Coronary artery (tissue), 2 donors: ENCODE results near the gene RASAL3.
"Not testable (repeated sequence)": the region's sequence is repeated elsewhere in the genome, so short reads cannot be mapped to it uniquely, and the experiment has no call there.

Source experiments
- DNase-seq: peaks from one replicate; pipeline ENCODE4 v3.0.0-alpha.2; 2017; ENCODE audit warnings: low spot score
- H3K27ac ChIP-seq, 2 donors: fragments of 200-600 bp; sonication (generic); one replicate each; pipeline ENCODE4 v1.5.1; 2016 to 2019
- H3K4me3 ChIP-seq: fragments of 200-600 bp; sonication (generic); 2 replicates; pipeline ENCODE4 v1.5.1; 2016; ENCODE audit warnings: mild to moderate bottlenecking, moderate library complexity
- TF ChIP-seq, protein P1 (sequence below): fragments of 200-600 bp; sonication (generic); IDR thresholded peaks from one replicate; pipeline ENCODE4 v1.5.1; 2019; ENCODE audit warnings: antibody characterized with exemption

Gene RASAL3

DNA sequence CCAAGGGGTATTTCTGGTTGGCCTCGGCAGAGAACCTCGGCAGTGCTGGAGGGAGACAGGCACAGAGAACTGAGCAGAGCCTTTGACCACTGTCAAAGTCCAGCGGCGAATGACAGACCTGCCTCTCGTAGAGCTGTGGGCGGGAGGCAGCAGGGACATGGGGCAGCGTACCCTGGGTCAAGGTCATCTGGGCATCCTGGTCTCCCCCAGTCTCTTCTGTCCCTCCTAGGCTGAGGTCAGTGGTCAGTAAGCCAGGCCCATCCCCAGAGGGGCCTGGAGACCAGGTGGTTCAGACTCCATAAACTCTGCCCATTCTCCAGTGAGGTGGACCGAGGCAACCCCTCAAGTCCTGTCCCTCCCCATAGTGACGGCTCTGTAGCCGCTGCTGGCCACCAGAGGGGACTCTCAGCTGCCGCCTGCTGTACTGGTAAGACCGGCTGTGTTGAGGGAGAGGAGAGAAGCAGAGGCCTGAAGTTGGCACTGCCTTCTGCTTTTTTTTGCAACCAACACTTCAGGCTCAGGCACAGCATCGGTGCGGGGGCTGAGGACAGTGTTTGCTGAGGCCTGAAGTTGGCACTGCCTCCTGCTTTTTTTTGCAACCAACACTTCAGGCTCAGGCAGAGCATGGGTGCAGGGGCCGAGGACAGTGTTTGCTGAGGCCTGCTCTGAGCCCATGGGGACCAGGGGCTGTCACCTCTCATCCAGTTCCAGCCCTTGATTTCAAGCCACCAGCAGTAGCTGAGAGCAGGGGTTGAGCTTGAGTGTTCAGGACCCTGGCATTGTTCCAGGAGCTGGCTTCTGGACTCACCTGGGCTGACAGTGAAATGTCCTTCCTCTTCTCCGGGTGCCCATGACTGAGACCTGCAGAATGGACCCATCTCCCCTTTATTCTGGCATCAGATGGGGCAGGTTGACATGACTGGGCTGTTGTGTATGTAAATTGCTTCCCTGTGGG, 15.3 kb upstream of the RASAL3 start, which contains the start of gene PGLYRP2:
Gene PGLYRP2 (minus strand): TSS at position 111 of the 955 bp plus-strand sequence. CDS start 130 bp downstream, outside the sequence.
- H3K4me3 ChIP-seq = no peak within 1 kb of the TSS
- DNase-seq = no peak
- no peak within 1 kb of the TSS for H3K27ac ChIP-seq
- TF ChIP-seq, protein P1, sequence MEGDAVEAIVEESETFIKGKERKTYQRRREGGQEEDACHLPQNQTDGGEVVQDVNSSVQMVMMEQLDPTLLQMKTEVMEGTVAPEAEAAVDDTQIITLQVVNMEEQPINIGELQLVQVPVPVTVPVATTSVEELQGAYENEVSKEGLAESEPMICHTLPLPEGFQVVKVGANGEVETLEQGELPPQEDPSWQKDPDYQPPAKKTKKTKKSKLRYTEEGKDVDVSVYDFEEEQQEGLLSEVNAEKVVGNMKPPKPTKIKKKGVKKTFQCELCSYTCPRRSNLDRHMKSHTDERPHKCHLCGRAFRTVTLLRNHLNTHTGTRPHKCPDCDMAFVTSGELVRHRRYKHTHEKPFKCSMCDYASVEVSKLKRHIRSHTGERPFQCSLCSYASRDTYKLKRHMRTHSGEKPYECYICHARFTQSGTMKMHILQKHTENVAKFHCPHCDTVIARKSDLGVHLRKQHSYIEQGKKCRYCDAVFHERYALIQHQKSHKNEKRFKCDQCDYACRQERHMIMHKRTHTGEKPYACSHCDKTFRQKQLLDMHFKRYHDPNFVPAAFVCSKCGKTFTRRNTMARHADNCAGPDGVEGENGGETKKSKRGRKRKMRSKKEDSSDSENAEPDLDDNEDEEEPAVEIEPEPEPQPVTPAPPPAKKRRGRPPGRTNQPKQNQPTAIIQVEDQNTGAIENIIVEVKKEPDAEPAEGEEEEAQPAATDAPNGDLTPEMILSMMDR = no peak

DNA sequence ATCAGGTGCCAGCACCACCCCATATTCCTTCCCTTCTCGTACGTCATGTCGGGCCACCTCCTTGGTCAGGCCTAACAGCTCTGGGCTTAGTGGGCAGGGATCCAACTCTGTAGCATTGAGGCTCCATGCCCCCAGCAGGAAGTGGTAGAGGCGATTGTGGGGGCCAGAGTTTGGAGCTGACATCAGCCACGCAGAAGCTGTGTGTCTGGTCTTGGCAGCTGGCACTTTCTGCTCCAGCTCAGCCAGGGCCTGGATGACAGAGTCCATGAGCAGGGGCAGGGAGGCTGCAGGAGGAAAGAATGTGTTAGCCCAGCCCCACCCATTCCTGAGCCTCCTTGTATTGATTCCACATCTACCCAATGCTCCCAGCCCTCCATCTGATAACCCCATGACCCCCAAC, 12.0 kb upstream of the RASAL3 start:
- Histone ChIP-seq H3K27ac (no peak overlapping the region), H3K4me3 (no peak overlapping the region)
- DNase-seq = no peak
- TF ChIP-seq, protein P1 = no peak

DNA sequence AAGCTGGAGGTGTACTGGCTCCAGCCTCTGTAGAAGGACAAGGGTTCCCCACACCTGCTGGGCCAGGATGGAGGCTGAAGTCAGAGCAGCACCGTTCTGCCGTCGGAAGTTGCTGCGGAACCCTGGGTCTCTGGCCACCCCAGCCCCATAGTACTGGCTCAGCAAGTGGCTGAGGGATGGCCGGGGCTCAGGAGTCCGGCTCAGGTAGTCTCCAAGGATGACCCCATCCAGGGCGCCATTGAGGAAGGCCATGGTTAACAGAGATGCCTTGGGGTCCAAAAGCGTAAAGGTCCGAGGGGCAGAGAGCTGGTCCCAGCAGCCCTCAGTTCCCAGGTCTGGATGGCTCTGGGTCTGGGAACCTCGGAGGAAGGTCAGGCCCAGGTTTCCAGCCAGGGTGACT, 11.3 kb upstream of the RASAL3 start:
- TF ChIP-seq, protein P1 = no peak
- no peak for DNase-seq
- Histone ChIP-seq H3K27ac (no peak overlapping the region), H3K4me3 (no peak overlapping the region)

DNA sequence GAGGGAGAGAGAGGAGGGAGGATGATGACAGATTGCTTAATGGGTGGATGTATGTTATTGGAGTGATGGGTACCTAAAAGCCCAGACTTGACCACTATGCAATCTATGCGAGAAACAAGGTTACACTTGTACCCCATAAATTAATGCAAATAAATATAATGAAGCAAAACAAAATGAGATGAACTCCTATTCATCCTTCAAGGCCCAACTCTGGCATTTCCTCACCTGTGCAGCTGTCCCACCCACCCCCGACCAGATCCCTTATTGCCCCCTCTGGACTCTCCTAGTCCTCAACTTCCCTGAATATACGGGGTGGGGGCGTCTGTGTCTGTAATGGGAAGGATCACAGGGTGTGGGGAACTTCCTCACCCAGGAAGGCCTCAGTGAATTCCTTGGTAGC, 10.8 kb upstream of the RASAL3 start:
- no peak for DNase-seq
- Histone ChIP-seq H3K27ac (no peak overlapping the region), H3K4me3 (no peak overlapping the region)
- TF ChIP-seq, protein P1 = no peak

DNA sequence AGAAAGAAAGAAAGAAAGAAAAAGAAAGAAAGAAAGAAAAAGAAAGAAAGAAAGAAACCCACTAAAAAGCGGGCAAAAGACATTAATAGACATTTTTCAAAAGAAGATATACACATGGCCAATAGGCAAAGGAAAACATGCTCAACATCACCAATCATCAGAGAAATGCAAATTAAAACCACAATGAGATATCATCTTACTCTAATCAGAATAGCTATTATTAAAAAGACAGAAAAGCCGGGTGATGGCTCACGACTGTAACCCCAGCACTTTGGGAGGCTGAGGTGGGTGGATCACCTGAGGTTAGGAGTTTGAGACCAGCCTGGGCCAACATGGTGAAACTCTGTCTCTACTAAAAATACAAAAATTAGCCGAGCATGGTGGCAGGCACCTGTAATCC, 9.5 kb upstream of the RASAL3 start:
- DNase-seq, H3K4me3 ChIP-seq, H3K27ac ChIP-seq: not testable (repeated sequence)

DNA sequence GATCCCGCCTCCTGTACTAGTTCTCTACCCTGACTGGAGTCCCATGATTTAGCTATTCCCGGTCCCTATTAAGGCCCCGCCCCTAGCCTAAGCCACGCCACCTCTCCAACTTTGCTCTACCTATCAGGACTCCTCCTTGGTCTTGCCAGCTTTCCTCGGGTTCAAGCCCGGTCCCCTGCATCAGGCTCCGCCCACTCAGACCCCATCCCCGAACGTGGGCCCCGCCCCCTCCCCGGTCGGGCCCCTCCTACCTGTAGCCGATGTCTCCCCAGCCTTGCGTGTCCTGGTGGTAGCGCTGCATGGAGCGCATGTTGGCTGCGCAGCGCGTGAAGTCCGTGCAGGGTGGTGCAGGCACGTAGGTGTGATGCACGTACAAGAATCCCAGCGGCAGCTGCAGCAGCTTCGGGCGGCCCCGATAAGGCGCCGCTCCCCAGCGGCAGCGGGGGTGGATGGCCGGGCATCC, 7.3 kb upstream of the RASAL3 start:
- no peak for DNase-seq
- TF ChIP-seq, protein P1 = no peak
- Histone ChIP-seq H3K27ac (no peak overlapping the region), H3K4me3 (no peak overlapping the region)

DNA sequence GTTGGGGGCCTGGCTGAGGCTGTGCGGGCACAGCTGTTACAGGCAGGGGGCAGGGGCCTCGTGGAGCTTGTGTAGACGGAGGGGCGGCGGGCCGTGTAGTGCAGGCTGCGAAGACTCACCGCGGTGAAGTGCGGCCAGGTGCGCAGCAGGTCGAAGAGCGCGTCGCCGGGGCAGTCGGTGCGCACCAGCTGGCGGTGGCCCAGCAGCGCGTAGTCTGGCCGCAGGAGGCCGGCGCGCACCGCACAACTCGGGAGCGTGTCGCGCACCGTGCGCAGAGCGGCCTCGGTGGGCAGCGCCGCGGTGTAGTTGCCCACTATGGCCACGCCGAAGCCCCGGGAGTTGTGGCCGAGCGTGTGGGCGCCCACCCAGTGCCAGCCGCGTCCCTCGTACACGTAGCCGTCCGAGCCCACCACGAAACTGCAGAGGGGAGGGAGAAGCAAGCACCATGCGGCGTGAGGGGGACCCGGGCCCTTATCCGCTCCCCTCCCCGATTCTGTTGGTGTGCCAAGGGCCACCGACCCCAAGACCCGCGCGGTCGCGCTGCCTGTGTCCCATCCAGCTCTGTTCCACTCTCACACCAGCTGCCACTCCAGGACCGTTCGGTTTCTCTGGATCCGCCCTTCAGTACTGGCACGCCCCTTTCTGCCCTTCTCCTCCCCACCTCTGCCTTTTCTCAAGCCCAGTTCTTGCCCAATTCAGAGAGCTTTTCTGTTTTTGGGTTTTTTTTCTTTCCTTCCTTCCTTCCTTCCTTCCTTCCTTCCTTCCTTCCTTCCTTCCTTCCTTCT, 5.4 kb upstream of the RASAL3 start:
- DNase-seq = no peak
- TF ChIP-seq, protein P1 = no peak
- Histone ChIP-seq H3K27ac (no peak overlapping the region), H3K4me3 (peak overlapping the region; percentile 64)
